ENCODE data around the gene RNF220.

DNA sequence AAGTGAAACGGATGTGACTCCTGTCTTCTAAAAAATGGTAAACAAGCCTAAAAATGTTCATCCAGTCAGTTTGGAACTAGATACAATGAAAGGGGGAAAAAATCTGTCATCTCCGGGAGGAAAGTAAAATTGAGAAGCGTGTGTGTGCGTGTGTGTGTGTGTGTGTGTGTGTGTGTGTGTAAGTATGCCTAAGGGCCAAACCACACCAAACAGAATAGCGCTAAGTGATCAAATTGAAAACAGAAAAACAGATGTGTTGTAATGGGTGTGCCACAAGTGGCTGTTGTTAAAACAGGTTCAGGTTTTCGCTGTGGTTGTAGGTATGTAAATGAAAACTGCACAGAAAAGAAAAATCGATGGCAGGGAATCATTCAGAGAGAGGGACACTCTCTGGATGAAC, 106.7 kb downstream of the RNF220 start:
- TF ChIP-seq, protein P1, sequence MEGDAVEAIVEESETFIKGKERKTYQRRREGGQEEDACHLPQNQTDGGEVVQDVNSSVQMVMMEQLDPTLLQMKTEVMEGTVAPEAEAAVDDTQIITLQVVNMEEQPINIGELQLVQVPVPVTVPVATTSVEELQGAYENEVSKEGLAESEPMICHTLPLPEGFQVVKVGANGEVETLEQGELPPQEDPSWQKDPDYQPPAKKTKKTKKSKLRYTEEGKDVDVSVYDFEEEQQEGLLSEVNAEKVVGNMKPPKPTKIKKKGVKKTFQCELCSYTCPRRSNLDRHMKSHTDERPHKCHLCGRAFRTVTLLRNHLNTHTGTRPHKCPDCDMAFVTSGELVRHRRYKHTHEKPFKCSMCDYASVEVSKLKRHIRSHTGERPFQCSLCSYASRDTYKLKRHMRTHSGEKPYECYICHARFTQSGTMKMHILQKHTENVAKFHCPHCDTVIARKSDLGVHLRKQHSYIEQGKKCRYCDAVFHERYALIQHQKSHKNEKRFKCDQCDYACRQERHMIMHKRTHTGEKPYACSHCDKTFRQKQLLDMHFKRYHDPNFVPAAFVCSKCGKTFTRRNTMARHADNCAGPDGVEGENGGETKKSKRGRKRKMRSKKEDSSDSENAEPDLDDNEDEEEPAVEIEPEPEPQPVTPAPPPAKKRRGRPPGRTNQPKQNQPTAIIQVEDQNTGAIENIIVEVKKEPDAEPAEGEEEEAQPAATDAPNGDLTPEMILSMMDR (IDR thresholded peaks at IDR 0.05) = no peak
- no peak for TF ChIP-seq POLR2AphosphoS5 (IDR thresholded peaks at IDR 0.05)
